Neural progenitor cell (in vitro differentiated cells): ENCODE results near the gene CSNK1G2. TPM values are rescaled to one million over a fixed set of nuclear protein-coding genes. Genes with fewer than 3 reads are reported as not detected.

Experiments
- DNase-seq: peaks from one replicate; pipeline ENCODE4 v3.0.0-alpha.2; 2016; ENCODE audit warnings: low spot score
- H2AFZ ChIP-seq: fragments of 200-600 bp; sonication (generic); replicated peaks from 2 replicates; pipeline ENCODE4 v1.6.1; 2016; ENCODE audit warnings: antibody characterized with exemption
- H3F3A ChIP-seq: fragments of 200-600 bp; sonication (generic); 2 replicates; pipeline ENCODE4 v1.6.1; 2016; ENCODE audit warnings: antibody characterized with exemption, low read depth
- H3K27ac ChIP-seq: fragments of 200-600 bp; sonication (generic); 2 replicates; pipeline ENCODE4 v1.5.1; 2016; ENCODE audit warnings: mild to moderate bottlenecking
- H3K27me3 ChIP-seq: fragments of 200-600 bp; sonication (generic); 2 replicates; pipeline ENCODE4 v1.6.1; 2016; ENCODE audit warnings: mild to moderate bottlenecking, moderate library complexity
- H3K36me3 ChIP-seq: fragments of 200-600 bp; sonication (generic); 2 replicates; pipeline ENCODE4 v1.5.1; 2016
- H3K4me1 ChIP-seq: fragments of 200-600 bp; sonication (generic); 2 replicates; pipeline ENCODE4 v1.6.1; 2016; ENCODE audit warnings: mixed run types
- H3K4me2 ChIP-seq: fragments of 200-600 bp; sonication (generic); 2 replicates; pipeline ENCODE4 v1.6.1; 2016
- H3K4me3 ChIP-seq: fragments of 200-600 bp; sonication (generic); 2 replicates; pipeline ENCODE4 v1.5.1; 2016
- H3K79me2 ChIP-seq: fragments of 200-600 bp; sonication (generic); 2 replicates; pipeline ENCODE4 v1.6.1; 2016; ENCODE audit warnings: low read depth
- H3K9ac ChIP-seq: fragments of 200-600 bp; sonication (generic); 2 replicates; pipeline ENCODE4 v1.6.1; 2016
- H3K9me3 ChIP-seq: fragments of 200-600 bp; sonication (generic); 2 replicates; pipeline ENCODE4 v1.5.1; 2016; ENCODE audit warnings: low read depth
- H4K20me1 ChIP-seq: fragments of 200-600 bp; sonication (generic); 2 replicates; pipeline ENCODE4 v1.6.1; 2016; ENCODE audit warnings: low read depth
- H3K27ac Mint-ChIP-seq: 3 replicates; pipeline ENCODE4 v1.8.0; 2021; ENCODE audit warnings: mixed read lengths
- H3K27me3 Mint-ChIP-seq: 2 replicates; pipeline ENCODE4 v1.8.0; 2022; ENCODE audit warnings: low read depth, mild to moderate bottlenecking, inconsistent platforms, moderate library complexity, mixed read lengths; ENCODE audit not compliant: insufficient read depth
- H3K36me3 Mint-ChIP-seq: 3 replicates; pipeline ENCODE4 v1.8.0; 2021; ENCODE audit warnings: mixed read lengths
- H3K4me1 Mint-ChIP-seq: 3 replicates; pipeline ENCODE4 v1.8.0; 2021; ENCODE audit warnings: mixed read lengths
- H3K4me3 Mint-ChIP-seq: 3 replicates; pipeline ENCODE4 v1.8.0; 2021; ENCODE audit warnings: mild to moderate bottlenecking, moderate library complexity, mixed read lengths
- H3K9me3 Mint-ChIP-seq: 3 replicates; pipeline ENCODE4 v1.8.0; 2020; ENCODE audit warnings: mixed read lengths
- EZH2 ChIP-seq: fragments of 200-600 bp; sonication (generic); IDR thresholded peaks from 2 replicates; pipeline ENCODE4 v1.6.1; 2017; ENCODE audit warnings: antibody characterized with exemption, mild to moderate bottlenecking, moderate library complexity
- EZH2phosphoT487 ChIP-seq: fragments of 200-600 bp; sonication (generic); IDR thresholded peaks from 2 replicates; pipeline ENCODE4 v1.6.1; 2017; ENCODE audit warnings: antibody characterized with exemption
- total RNA-seq: library from RNA; depleted of rRNA; stranded (reverse); fragments of >200 nt; gene quantifications from 2 replicates; pipeline ENCODE4 v1.2.3, GENCODE V29; 2015; ENCODE audit warnings: low replicate concordance
- TF ChIP-seq, protein P1 (sequence below): fragments of 200-600 bp; sonication (generic); IDR thresholded peaks from 2 replicates; pipeline ENCODE4 v1.5.1; 2017; ENCODE audit warnings: antibody characterized with exemption, mild to moderate bottlenecking

CSNK1G2 gene
- total RNA-seq, 1 donor from 2014 or later: 49.6 TPM

DNA sequence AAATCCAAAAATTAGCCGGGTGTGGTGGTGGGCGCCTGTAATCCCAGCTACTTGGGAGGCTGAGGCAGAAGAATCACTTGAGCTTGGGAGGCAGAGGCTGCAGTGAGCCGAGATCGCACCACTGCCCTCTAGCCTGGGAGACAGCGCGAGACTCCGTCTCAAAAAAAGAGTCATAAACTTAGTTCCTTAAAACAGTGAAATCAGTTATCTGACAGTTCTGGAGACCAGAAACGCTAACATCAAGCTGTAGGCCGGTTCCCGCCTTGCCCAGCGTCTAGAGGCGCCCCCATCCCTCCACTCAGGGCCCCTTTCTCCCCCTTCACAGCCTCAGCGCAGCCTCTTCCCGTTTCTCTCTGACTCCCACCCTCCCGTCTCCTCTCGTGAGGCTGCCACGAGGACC is 23.8 kb upstream of the CSNK1G2 start:
- H4K20me1 ChIP-seq: peaks cover 27% of the 10 kb centered on the region
- no peak overlapping the region for H3K4me3 Mint-ChIP-seq
- no peaks in the 10 kb centered on the region for H3F3A ChIP-seq
- H3K27me3 ChIP-seq: no peaks in the 10 kb centered on the region
- H3K9me3 ChIP-seq: no peaks in the 10 kb centered on the region
- no peaks in the 10 kb centered on the region for H3K9me3 Mint-ChIP-seq
- peak overlapping the region; percentile 72 for H3K27ac Mint-ChIP-seq
- H3K27me3 Mint-ChIP-seq: no peaks in the 10 kb centered on the region
- TF ChIP-seq EZH2 (no peak), EZH2phosphoT487 (no peak)
- TF ChIP-seq, protein P1, sequence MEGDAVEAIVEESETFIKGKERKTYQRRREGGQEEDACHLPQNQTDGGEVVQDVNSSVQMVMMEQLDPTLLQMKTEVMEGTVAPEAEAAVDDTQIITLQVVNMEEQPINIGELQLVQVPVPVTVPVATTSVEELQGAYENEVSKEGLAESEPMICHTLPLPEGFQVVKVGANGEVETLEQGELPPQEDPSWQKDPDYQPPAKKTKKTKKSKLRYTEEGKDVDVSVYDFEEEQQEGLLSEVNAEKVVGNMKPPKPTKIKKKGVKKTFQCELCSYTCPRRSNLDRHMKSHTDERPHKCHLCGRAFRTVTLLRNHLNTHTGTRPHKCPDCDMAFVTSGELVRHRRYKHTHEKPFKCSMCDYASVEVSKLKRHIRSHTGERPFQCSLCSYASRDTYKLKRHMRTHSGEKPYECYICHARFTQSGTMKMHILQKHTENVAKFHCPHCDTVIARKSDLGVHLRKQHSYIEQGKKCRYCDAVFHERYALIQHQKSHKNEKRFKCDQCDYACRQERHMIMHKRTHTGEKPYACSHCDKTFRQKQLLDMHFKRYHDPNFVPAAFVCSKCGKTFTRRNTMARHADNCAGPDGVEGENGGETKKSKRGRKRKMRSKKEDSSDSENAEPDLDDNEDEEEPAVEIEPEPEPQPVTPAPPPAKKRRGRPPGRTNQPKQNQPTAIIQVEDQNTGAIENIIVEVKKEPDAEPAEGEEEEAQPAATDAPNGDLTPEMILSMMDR: no peak
- DNase-seq: no peak
- H3K4me1 ChIP-seq: no peaks in the 10 kb centered on the region
- no peak overlapping the region for H3K4me2 ChIP-seq
- H3K4me1 Mint-ChIP-seq: no peaks in the 10 kb centered on the region
- peaks cover 9% of the 10 kb centered on the region for H3K36me3 Mint-ChIP-seq
- no peak overlapping the region for H2AFZ ChIP-seq
- H3K36me3 ChIP-seq: no peaks in the 10 kb centered on the region
- peaks cover 30% of the 10 kb centered on the region for H3K79me2 ChIP-seq
- H3K9ac ChIP-seq: no peak overlapping the region
- no peak overlapping the region for H3K4me3 ChIP-seq
- no peak overlapping the region for H3K27ac ChIP-seq

DNA sequence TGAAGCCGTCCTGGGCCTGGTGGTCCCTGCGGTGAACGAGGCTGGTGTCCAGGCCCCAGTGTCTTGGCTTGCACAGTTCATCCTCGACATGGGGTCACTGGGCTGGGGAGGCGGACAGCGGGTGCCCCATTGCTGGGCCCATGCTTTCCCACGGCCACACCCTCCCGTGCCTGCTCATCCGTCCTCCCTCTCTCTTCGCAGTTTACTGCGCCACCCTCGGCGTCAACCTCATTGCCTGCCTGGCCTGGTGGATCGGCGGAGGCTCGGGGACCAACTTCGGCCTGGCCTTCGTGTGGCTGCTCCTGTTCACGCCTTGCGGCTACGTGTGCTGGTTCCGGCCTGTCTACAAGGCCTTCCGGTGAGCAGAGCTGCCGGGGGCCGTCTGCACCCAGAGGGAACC is 23.0 kb upstream of the CSNK1G2 start:
- Histone ChIP-seq H3F3A (no peaks in the 10 kb centered on the region), H3K9ac (no peak overlapping the region), H3K27ac (no peak overlapping the region), H3K27me3 (no peaks in the 10 kb centered on the region), H4K20me1 (peaks cover 27% of the 10 kb centered on the region), H3K4me3 (no peak overlapping the region), H3K36me3 (no peaks in the 10 kb centered on the region), H3K4me2 (no peak overlapping the region), H3K79me2 (peaks cover 22% of the 10 kb centered on the region), H2AFZ (no peak overlapping the region), H3K9me3 (no peaks in the 10 kb centered on the region), H3K4me1 (no peaks in the 10 kb centered on the region)
- H3K27ac Mint-ChIP-seq: no peak overlapping the region
- no peaks in the 10 kb centered on the region for H3K4me1 Mint-ChIP-seq
- H3K4me3 Mint-ChIP-seq: no peak overlapping the region
- peaks cover 9% of the 10 kb centered on the region for H3K36me3 Mint-ChIP-seq
- no peaks in the 10 kb centered on the region for H3K27me3 Mint-ChIP-seq
- DNase-seq: no peak
- TF ChIP-seq EZH2phosphoT487: no peak
- TF ChIP-seq EZH2: no peak
- TF ChIP-seq, protein P1: no peak
- H3K9me3 Mint-ChIP-seq: no peaks in the 10 kb centered on the region

DNA sequence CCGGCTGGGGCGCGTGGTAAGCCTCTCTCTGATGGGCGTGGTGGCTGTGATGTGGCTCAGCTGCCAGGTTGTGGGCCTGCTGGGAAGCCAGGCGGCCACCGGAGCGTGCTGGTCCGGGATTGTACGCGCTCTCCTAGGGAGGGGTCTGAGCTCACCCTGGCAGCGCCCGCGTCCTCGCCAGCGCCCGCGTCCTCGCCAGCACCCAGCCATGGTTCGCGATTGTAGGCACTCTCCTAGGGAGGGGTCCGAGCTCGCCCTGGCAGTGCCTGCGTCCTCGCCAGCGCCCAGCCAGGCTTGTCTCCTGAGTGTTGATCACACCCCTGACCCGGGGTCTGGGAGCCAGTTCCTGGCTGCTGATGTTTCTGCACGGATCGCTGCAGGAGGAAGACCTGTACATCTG is 22.0 kb upstream of the CSNK1G2 start:
- Mint-ChIP-seq H3K27ac (no peak overlapping the region), H3K4me1 (no peaks in the 10 kb centered on the region), H3K4me3 (no peak overlapping the region), H3K9me3 (no peaks in the 10 kb centered on the region), H3K27me3 (no peaks in the 10 kb centered on the region), H3K36me3 (peaks cover 6% of the 10 kb centered on the region)
- peaks cover 19% of the 10 kb centered on the region for H4K20me1 ChIP-seq
- H3K36me3 ChIP-seq: no peaks in the 10 kb centered on the region
- no peaks in the 10 kb centered on the region for H3K9me3 ChIP-seq
- H3K79me2 ChIP-seq: peaks cover 11% of the 10 kb centered on the region
- H3K4me3 ChIP-seq: no peak overlapping the region
- H2AFZ ChIP-seq: no peak overlapping the region
- H3K4me1 ChIP-seq: no peaks in the 10 kb centered on the region
- no peak for DNase-seq
- no peaks in the 10 kb centered on the region for H3F3A ChIP-seq
- H3K9ac ChIP-seq: no peak overlapping the region
- no peak overlapping the region for H3K4me2 ChIP-seq
- H3K27me3 ChIP-seq: no peaks in the 10 kb centered on the region
- H3K27ac ChIP-seq: no peak overlapping the region
- TF ChIP-seq EZH2phosphoT487 (no peak), EZH2 (no peak)
- TF ChIP-seq, protein P1: no peak
